Activated CD4-positive, alpha-beta memory T cell treated with anti-CD3 and anti-CD28 coated beads, Interleukin-2, amount 10 ng/mL, durations not matched to agents 7 days and 5 days (primary cell): ENCODE results near the gene POLRMT. TPM values are rescaled to one million over a fixed set of nuclear protein-coding genes. Genes with fewer than 3 reads are reported as not detected.

ENCODE experiments used
- CTCF ChIA-PET: fragments of 350-600 bp; sonication (Branson Sonifier 250); formaldehyde crosslinking; loops from one replicate; lab custom pipeline; 2021; ENCODE audit warnings: antibody characterized with exemption, inconsistent platforms; lab: Charles Lee
- POLR2A ChIA-PET: fragments of 350-600 bp; sonication (Branson Sonifier 250); formaldehyde crosslinking; loops from one replicate; lab custom pipeline; 2021; ENCODE audit warnings: antibody characterized with exemption; lab: Charles Lee
- DNase-seq: peaks from one replicate; pipeline ENCODE4 v3.0.0-alpha.2; 2020
- H3K27ac Mint-ChIP-seq: one replicate; pipeline ENCODE4 v1.8.0; 2021; ENCODE audit warnings: mild to moderate bottlenecking, mixed read lengths
- H3K27me3 Mint-ChIP-seq: one replicate; pipeline ENCODE4 v1.8.0; 2021; ENCODE audit warnings: mixed read lengths
- H3K36me3 Mint-ChIP-seq: one replicate; pipeline ENCODE4 v1.8.0; 2021; ENCODE audit warnings: low read depth, mixed read lengths
- H3K4me1 Mint-ChIP-seq: one replicate; pipeline ENCODE4 v1.8.0; 2021; ENCODE audit warnings: mixed read lengths
- H3K4me3 Mint-ChIP-seq: one replicate; pipeline ENCODE4 v1.8.0; 2021; ENCODE audit warnings: mild to moderate bottlenecking, mixed read lengths
- H3K9me3 Mint-ChIP-seq: one replicate; pipeline ENCODE4 v1.8.0; 2021; ENCODE audit warnings: mixed read lengths
- total RNA-seq, 2 experiments: library from RNA; stranded (reverse); gene quantifications; one replicate each; pipeline ENCODE4 v1.2.3, GENCODE V29; 2021

Gene POLRMT
- total RNA-seq, 2 experiments from 2014 or later = 44.8 to 45.1 TPM

DNA sequence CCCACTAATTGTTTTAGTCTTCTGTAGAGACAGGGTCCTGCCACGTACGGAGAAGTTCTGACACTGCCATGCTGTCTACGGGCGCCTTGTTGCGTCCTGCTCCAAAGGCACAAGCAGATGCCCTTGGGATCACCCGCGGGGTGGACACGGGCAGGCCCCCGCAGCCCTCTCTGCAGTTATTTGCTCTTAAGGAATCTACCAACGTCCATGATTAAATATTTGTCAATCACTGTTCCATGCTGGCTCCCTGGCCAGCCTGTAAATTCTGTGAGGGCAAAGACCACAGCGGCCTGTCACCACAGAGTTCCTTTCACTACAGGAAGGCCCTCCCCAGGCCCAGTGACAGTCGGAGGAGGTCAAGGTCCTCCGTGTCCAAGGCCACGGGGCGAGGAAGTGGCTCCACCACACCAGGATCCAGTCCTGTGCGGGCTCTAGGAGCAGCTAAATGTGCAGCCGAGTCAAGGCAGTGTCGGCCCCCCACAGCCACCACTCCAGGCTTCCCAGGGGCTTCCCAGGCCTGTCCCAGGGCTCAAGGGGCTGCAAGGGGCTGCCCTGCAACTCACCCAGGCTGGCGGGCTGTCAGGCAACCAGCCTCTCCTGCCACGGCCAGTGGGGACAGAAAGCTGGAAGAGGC, 27.6 kb upstream of the POLRMT start:
- no peak for DNase-seq
- H3K4me3 Mint-ChIP-seq = peak overlapping the region; percentile 99
- H3K27ac Mint-ChIP-seq = peak overlapping the region; percentile 98
- H3K9me3 Mint-ChIP-seq = no peaks in the 10 kb centered on the region
- H3K27me3 Mint-ChIP-seq = no peaks in the 10 kb centered on the region
- peaks cover 28% of the 10 kb centered on the region for H3K36me3 Mint-ChIP-seq
- CTCF ChIA-PET = interaction anchor here (0.9 to 1.6 kb wide), 4 partner anchors 8 to 77 kb away, joined by 3 to 5 read pairs (median 3); no protein-coding TSS in a partner anchor
- H3K4me1 Mint-ChIP-seq = peaks cover 58% of the 10 kb centered on the region
- POLR2A ChIA-PET = interaction anchor here (0.6 to 2.8 kb wide), 18 partner anchors 14 to 748 kb away, joined by 3 to 18 read pairs (median 3); partner anchors contain the start of genes BSG, CDC34, POLRMT and PTBP1

DNA sequence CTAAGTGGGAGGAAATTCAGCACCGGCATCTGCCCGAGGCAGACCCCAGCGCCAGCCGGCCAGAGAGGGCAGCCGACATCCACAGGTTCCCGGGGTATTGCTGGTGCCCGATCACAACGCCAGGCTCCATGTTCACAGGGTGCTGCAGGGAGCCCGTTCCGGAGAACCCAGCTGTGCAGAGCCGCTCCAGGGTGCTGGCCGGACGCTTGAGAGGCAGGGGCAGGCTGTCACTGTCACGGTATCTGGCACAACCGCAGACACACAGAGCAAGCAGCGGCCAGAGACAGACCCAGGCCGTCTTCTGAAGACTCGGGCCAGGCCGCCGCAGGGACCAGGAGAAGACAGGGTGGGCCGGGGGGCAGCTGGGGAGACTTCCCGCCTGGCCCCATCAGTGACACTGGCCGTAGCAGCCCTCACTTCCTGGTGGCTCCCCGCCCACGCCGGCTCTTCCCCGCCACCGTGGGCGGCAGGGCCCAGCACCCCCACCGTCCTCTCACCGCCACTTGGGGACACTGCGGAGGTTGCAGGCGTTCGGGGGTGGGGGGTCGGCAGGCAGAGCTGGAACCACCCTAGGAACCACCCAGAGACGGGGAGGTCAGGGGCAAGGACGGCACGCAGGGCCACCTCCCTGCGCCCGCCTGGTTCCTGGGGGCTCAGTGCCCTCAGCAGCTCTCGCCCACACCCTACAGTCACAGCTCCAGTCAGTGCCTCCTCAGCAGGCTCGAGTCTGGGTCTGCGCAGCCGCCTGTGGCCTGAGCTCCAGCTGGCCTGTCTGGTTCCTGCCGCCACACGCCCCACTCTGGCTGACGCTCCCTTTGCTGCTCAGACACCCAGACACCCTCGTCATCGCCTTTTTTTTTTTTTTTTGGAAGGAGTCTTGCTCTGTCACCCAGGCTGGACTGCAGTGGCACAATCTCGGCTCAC, 25.8 kb upstream of the POLRMT start:
- peaks cover 55% of the 10 kb centered on the region for H3K4me1 Mint-ChIP-seq
- H3K36me3 Mint-ChIP-seq = peaks cover 41% of the 10 kb centered on the region
- peak overlapping the region; percentile 98 for H3K27ac Mint-ChIP-seq
- ChIA-PET CTCF (no interaction called here), POLR2A (interaction anchor here (2.3 to 2.8 kb wide), 2 partner anchors 48 to 75 kb away, joined by 6 to 11 read pairs; no protein-coding TSS in a partner anchor)
- peak overlapping the region; percentile 99 for H3K4me3 Mint-ChIP-seq
- DNase-seq = peak; percentile 32
- H3K9me3 Mint-ChIP-seq = no peaks in the 10 kb centered on the region
- no peaks in the 10 kb centered on the region for H3K27me3 Mint-ChIP-seq

DNA sequence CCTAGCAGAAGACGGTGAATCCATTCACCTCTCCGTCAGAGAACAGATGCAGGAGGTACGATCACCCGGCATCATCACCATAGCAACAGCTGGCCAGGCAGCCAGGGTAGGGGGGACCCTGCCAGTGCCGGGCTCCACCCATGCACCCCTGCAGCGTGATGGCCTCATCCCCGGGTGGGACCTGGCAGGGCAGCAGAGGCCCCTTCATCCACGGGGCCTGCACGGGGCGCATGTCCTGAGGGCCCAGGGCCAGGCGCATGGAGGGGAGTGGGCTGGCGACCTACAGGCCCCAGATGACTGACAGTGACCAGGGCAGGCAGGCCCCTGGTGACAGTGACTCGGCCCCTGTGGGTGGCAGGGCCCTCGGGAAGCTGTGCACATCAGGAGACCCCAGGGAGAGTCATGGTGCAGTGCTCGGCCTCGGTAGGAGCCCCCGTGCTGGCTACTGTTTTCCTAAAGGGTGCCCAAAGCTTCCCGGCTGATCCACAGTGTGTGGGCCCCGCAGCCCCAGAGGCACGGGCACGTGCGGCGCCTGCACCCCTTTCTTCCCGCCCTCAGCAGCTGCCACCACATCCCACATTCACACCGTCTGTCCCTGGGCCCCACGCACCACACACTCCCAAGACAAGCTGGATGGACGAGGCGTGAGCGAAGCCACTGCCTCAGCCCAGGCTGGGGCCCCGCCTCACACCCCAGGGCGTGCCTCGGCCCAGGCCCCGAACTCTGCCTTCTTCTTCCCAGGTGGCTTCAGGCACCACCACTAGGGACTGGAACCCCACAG, 24.9 kb upstream of the POLRMT start:
- Mint-ChIP-seq H3K9me3 (no peaks in the 10 kb centered on the region), H3K4me1 (peaks cover 48% of the 10 kb centered on the region), H3K4me3 (no peak overlapping the region), H3K36me3 (peaks cover 45% of the 10 kb centered on the region), H3K27ac (no peak overlapping the region), H3K27me3 (no peaks in the 10 kb centered on the region)
- CTCF ChIA-PET = no interaction called here
- DNase-seq = no peak
- POLR2A ChIA-PET = no interaction called here

DNA sequence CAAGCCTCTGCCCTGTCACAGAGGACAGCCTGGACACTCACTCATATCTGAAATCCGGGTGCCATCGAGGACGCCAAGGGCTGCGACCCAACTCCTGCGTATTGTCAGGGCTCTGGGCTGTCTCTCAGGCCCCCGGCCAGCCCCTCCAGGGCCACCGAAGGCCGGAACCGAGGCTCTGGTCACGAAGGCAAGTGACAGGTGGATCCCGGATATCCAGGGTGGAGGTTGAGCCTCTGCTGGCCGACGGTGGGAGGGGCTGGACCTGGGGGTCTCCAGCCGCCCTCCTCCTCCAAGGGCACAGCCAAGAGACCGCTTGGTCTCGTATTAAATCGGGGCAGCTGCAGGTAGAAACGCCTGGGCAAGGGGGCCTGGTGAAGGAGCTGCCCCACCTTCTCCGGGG, 24.3 kb upstream of the POLRMT start:
- Mint-ChIP-seq H3K27ac (no peak overlapping the region), H3K27me3 (no peaks in the 10 kb centered on the region), H3K36me3 (peaks cover 48% of the 10 kb centered on the region), H3K4me3 (no peak overlapping the region), H3K9me3 (no peaks in the 10 kb centered on the region), H3K4me1 (peaks cover 48% of the 10 kb centered on the region)
- DNase-seq = no peak
- CTCF ChIA-PET = no interaction called here
- POLR2A ChIA-PET = no interaction called here

DNA sequence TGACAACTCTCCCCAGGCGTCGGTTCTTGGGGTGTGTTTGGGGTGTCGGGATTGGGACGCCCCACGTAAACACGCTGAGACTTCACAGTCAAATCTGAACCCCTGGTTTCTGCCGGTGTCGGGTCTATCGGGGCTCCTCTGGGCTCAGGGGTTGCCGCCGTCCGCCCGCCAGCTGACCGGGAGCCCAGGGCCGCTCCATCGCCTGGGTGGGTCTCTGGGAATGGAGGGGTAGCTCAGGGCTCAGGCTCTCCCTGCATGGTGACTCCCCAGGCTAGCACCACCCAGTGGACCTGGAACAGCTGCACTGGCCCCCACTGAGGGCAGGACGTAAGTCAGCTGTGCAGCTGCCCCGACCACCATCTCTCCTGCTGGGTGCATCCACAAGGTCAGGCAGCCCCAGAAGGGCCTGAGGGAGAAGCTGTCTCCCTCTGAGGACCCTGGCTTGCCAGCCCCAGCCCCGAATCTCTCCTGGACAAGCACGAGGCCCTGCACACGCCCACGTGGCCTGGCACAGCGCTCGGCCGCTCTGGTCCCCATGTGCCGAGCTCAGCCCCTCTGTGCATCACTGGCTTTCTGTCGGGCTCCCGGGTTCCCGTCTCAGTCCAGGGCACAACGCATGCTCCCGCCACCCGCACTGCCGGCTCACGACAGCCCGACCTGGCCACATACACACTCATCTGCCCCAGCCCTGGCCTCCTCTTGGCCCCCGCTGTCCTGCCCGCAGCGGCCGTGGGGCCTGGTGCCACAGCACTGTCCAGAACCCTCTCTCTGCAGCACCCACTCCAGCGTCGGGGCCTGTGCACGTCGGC, 23.6 kb upstream of the POLRMT start:
- no peak for DNase-seq
- H3K36me3 Mint-ChIP-seq = peaks cover 47% of the 10 kb centered on the region
- H3K9me3 Mint-ChIP-seq = no peaks in the 10 kb centered on the region
- no peaks in the 10 kb centered on the region for H3K27me3 Mint-ChIP-seq
- peaks cover 48% of the 10 kb centered on the region for H3K4me1 Mint-ChIP-seq
- no peak overlapping the region for H3K4me3 Mint-ChIP-seq
- POLR2A ChIA-PET = no interaction called here
- peak overlapping the region; percentile 31 for H3K27ac Mint-ChIP-seq
- CTCF ChIA-PET = no interaction called here

DNA sequence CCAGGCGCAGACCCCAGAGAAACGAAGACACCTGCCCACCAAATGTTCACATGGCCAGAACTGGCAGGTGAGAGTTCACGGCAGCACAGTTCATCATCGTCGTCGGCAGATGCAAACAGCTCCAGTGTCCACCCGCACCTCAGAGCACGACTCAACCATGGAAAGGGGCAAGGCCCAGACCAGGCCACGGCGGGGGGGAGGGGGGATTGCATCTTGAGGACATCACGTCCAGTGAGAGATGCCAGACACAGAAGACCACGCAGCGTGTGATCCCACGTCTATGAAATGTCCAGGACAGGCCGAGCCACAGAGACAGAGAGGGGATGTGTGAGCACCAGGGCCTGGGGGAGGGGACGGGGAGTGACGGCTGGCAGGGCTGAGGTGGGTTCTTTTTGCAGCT, 22.4 kb upstream of the POLRMT start:
- no peak for DNase-seq
- H3K27ac Mint-ChIP-seq = no peak overlapping the region
- H3K4me1 Mint-ChIP-seq = peaks cover 43% of the 10 kb centered on the region
- POLR2A ChIA-PET = interaction anchor here (1.1 kb wide), 1 partner anchor 15 kb away, joined by 3 read pairs; no protein-coding TSS in a partner anchor
- H3K9me3 Mint-ChIP-seq = no peaks in the 10 kb centered on the region
- CTCF ChIA-PET = no interaction called here
- H3K27me3 Mint-ChIP-seq = no peaks in the 10 kb centered on the region
- H3K36me3 Mint-ChIP-seq = peaks cover 39% of the 10 kb centered on the region
- no peak overlapping the region for H3K4me3 Mint-ChIP-seq

DNA sequence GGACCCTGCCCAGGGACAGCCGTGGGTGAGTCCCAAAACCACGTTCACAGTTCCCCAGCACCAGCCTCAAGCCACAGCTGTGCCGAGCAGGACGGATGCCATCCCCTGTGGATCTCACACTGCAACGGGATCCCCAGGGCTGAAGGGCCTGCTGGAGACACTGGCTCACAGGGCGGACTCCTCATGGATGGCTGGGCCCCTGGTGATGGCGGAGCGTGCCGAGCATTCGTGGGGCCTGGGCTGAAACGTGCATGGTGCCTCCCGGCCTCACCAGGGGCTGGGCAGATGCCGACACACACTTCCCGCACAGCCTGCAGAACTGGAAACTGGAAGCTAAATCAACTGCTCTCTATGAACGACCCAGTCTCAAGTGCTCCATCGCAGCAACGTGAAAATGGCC, 20.1 kb upstream of the POLRMT start:
- peaks cover 38% of the 10 kb centered on the region for H3K36me3 Mint-ChIP-seq
- H3K4me1 Mint-ChIP-seq = peaks cover 23% of the 10 kb centered on the region
- ChIA-PET POLR2A (no interaction called here), CTCF (no interaction called here)
- no peaks in the 10 kb centered on the region for H3K27me3 Mint-ChIP-seq
- no peak overlapping the region for H3K27ac Mint-ChIP-seq
- DNase-seq = no peak
- no peaks in the 10 kb centered on the region for H3K9me3 Mint-ChIP-seq
- no peak overlapping the region for H3K4me3 Mint-ChIP-seq

DNA sequence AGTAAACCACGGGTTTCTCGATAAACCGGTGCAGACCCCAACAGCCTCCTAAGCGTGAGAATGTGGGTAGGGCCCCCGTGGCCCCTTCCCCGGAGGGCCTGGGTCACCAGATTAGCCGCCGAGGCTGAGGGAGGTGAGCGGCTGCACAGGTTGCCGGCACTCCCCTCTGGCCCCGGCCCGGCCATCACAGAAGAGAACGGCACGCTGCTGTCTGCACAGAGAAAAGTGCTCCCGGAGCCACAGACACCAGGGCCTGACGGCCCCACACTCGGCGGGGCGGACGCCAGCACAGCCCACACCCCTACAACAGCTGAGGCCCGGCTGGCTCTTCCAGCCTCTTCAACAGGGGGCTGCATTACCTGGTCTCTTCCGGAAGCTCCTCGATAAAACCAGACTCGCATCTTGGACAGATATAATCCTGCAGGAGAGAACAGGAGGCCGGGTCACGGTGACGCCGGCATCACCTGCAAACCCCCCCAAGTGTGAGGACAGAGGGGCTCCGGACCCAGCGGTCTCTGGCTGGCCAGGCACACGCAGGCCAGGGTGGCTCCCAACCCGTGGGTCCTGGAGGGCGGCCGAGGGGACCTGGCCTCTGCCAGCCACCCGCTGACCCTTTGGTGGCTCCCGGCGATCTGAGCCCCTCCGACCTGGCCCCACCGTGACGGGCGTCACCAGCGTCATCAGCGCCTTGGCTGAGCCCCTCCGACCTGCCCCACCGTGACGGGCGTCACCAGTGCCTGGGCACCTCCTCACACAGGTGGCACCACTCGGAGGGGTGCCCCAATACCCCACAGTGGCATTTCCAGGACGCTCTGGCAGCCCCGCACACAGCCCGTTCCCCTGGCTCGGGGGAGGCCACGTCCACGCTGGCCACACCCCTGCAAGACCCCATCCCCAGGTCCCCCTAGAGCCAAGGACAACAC, 19.4 kb upstream of the POLRMT start:
- no peak overlapping the region for H3K4me3 Mint-ChIP-seq
- H3K27me3 Mint-ChIP-seq = no peaks in the 10 kb centered on the region
- H3K9me3 Mint-ChIP-seq = no peaks in the 10 kb centered on the region
- ChIA-PET CTCF (no interaction called here), POLR2A (interaction anchor here (0.6 kb wide), 1 partner anchor 1252 kb away, joined by 3 read pairs; no protein-coding TSS in a partner anchor)
- peaks cover 21% of the 10 kb centered on the region for H3K4me1 Mint-ChIP-seq
- peaks cover 41% of the 10 kb centered on the region for H3K36me3 Mint-ChIP-seq
- DNase-seq = no peak
- no peak overlapping the region for H3K27ac Mint-ChIP-seq

DNA sequence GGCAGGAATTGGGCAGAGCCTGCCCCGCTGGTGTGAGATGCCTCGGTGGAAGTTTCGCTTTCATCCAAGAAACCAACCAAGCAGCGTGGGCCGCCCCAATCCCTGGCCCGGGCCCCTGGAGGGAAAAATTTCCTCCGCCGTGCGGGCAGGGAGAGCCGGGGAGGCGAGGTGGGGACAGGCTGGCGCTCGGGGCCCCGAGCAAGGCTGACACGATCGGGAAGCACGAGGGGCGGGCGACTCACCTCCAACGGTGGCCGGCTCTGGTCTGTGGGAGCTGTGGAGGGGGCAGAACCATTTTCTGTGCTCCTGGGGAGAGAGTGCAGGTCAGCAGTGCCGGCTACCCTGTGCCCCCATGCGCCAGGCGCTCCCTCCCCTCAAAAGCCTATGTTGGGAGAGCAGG, 18.7 kb upstream of the POLRMT start:
- Mint-ChIP-seq H3K4me1 (peaks cover 15% of the 10 kb centered on the region), H3K36me3 (peaks cover 37% of the 10 kb centered on the region), H3K4me3 (no peak overlapping the region), H3K9me3 (no peaks in the 10 kb centered on the region), H3K27me3 (no peaks in the 10 kb centered on the region), H3K27ac (no peak overlapping the region)
- CTCF ChIA-PET = no interaction called here
- DNase-seq = no peak
- POLR2A ChIA-PET = interaction anchor here (0.6 kb wide), 1 partner anchor 1252 kb away, joined by 3 read pairs; no protein-coding TSS in a partner anchor

DNA sequence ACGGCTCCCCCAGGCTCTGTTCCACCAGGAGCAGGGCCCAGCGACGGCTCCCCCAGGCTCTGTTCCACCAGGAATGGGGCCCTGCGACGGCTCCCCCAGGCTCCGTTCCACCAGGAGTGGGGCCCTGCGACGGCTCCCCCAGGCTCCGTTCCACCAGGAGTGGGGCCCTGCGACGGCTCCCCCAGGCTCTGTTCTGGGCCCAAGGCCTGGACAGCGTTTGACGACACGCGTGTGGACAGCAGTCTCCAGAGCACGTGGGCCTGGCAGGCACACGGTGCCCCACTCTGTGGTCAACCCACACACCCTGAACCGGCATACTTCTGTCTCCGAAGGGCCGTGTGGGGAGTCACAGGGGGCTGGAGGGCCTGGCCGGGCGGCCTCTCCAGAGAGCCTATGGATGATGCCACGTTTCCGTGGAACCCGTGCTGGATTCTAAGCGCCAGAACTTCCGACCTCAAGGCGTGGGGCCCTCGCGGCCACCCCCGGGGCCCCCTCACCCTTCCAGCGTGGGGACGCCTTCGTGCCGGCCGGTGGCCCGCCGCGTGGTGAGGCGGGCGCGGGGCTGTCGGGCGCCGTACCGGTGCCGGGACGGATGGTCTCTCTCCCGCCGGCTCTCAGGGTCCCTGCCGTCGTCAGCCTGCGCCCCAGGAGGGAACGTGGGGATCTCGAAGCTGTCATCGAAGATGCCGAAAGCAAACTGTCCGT, 17.9 kb upstream of the POLRMT start:
- peaks cover 12% of the 10 kb centered on the region for H3K4me1 Mint-ChIP-seq
- DNase-seq = no peak
- CTCF ChIA-PET = no interaction called here
- POLR2A ChIA-PET = no interaction called here
- no peaks in the 10 kb centered on the region for H3K9me3 Mint-ChIP-seq
- H3K4me3 Mint-ChIP-seq = no peak overlapping the region
- peaks cover 36% of the 10 kb centered on the region for H3K36me3 Mint-ChIP-seq
- H3K27me3 Mint-ChIP-seq = no peaks in the 10 kb centered on the region
- no peak overlapping the region for H3K27ac Mint-ChIP-seq

DNA sequence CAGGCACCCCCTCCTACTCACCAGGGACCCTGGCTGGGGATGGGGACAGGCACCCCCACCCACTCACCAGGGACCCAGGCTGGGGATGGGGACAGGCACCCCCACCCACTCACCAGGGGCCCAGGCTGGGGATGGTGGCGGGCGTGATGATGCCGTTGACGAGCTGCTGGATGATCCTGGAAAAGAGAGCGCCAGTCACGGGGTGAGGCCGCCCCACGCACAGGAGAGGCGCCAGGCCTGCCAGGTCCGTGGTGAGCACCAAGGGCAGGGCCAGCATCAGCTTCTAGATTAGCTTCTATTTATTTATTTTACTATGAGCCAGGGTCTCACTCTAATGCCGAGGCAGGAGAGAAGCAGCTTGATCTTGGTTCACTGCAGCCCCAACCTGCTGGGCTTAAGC, 16.8 kb upstream of the POLRMT start:
- peaks cover 7% of the 10 kb centered on the region for H3K4me1 Mint-ChIP-seq
- no peak overlapping the region for H3K4me3 Mint-ChIP-seq
- H3K36me3 Mint-ChIP-seq = peaks cover 28% of the 10 kb centered on the region
- no peaks in the 10 kb centered on the region for H3K27me3 Mint-ChIP-seq
- ChIA-PET POLR2A (no interaction called here), CTCF (interaction anchor here (1.2 kb wide), 1 partner anchor 8 kb away, joined by 3 read pairs; no protein-coding TSS in a partner anchor)
- no peak overlapping the region for H3K27ac Mint-ChIP-seq
- H3K9me3 Mint-ChIP-seq = no peaks in the 10 kb centered on the region
- DNase-seq = no peak
